Amygdala (tissue), 56 donors: ENCODE measurements around the gene KCNMA1.
A peak's percentile ranks its signal among the peaks of the same experiment; 100 is the strongest.

Experiments used
- DNase-seq, 56 donors: peaks; one replicate each; lab custom pipeline; 2025; lab: John Stamatoyannopoulos, UW

Gene KCNMA1

DNA sequence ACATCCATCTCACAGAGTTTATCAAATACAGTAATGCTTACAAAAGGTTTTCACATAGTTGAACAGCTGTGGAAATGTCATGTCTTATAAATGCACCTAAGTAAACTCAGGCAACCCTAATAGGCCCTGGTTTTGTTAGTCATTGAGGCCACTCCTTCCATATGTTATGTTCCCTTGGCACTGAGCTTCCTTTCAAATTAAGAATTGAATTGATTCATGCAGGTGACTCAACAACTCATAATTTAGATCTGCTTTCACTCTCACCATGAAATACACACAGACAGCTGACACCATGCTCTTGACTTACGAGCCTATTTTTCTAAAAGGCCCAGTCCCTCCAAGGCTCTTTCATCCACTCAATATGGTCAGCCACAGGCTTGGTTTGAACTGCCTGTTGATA lies 476.9 kb downstream of the KCNMA1 start:
- DNase-seq = no peak

DNA sequence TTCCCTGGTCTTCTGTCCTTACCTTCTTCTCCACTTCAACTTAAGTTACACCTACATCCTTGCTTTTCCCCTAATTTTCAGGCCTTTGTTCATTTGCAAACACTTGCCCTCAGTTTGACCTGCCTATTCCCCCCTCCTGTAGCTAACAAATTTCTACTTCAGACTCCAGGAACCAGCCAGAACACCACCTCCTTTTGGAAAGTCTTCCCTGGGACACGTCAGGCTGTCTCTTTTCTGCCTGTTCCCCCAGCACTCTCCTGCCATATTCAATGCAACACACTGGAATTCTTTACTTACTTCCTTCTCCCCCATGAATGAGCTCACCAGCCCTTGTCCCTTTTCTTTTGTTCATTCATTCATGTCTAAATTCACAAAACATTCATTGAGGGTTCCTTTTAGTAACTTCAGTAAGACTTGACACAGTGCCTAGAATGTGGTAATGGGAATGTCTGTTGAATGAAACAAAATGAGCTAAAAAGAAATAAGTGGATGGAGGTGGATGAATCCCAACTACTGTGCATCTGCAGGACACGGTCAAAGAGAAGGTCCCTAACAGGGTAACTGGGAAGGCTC lies 478.0 kb downstream of the KCNMA1 start:
- DNase-seq = peak in 2 of 56 donors; percentile 22 to 26

DNA sequence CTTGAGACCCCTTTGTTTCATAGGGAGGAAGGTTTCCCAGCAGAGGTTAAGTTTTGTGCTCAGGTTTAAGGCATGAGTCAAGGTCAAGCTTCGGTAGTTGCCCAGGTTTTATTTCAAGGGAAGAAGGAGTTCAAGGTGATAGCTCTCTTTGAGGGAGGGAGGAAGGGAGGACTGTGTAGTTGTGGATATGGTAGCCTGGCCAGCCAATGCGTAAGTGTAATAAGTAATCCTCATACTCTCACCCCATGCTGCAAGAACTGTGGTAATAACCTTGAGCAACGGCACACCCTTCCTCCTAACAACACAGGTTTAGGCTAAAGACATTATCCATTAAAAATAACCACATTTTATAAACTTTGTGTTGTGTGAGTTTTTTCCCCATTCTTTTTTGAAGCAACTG lies 478.9 kb downstream of the KCNMA1 start:
- DNase-seq = no peak

DNA sequence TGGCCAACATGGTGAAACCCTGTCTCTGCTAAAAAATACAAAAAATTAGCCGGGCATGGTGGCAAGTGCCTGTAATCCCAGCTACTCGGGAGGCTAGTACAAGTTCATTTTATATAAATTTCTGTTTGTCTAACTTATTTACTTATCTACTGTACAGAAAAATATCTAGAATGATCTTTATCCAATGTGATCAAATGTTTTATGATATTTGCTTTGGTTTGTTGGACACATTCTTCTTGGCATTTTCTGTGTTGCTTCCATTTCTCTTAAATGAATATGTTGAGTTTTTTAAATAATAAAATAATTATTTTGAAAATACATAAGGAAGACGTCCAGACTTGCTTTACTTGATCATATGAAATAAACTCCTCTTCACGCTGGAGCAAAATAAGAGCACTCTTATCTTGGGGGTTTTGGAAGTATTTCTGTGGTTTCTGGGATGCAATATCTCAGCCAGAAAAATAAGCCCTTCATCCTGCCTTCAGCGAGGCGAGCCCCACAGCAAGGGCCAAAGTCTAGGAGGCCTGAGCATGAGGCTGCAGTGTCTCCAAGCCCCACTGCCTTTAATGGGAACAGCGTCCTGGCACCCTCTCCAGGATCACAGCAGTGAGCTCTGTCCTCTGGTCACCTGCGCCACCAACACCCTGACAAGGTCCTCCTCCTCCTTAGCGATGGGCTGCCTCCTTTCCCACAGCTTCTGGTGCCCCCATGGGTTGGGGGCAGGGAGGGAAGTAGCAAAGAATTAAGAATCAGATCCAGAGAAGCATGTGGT lies 480.2 kb downstream of the KCNMA1 start:
- DNase-seq = no peak

DNA sequence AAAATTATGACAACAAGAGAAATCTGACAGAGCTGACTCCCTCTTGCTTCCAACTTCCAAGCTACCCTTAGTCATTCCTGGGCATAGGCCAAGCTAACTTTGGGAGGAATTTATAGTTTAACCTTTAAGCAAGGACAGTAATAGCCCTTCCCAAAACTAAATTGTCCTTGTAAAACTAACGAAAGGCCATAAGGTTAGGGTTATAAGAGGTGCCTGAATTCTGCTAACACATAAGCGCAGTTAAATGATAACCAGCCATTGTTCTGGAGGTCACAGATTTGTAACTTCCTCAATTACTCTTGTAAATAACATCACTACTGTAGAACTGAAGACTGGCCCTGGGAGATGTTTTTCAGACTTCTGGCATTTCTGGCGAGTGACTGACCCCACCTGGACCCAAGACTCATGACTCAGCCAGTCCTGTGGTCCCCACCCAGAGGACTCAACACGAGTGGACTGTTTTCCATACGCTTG lies 481.2 kb downstream of the KCNMA1 start:
- DNase-seq = no peak

DNA sequence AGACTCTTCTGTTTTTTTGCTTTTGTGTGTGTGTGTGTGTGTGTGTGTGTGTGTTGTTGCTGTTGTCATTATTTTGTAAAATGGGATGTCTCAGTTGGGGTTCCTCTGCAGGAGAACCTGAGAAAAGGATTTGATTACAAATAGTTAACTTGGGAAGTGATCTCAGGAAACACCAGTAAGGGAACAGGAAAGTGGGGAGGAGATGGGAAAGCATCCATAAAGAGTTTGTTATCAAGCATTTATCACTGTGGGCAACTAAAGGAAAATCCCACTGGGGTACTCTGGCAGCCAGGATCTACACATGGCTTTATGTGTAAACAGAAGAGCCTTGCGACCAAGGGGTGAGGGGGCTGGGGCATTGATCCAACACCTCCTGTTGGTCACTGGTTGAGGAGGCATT lies 485.4 kb downstream of the KCNMA1 start:
- DNase-seq = no peak

DNA sequence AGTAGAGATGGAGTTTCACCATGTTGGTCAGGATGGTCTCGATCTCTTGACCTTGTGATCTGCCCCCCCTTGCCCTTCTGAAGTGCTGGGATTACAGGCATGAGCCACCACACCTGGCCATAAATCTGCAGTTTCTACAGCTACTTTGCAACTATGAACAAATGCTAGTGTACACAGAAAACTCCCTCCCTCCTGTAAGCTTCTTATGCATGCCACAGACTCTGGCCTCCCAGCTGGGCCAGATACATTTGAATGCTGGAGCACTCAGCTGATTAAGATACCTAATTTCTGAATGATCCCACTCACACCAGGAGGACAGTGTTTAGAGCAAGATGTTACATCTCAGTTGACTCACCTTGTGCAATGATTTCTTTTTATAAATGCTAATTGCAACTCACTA lies 486.2 kb downstream of the KCNMA1 start:
- DNase-seq = no peak

DNA sequence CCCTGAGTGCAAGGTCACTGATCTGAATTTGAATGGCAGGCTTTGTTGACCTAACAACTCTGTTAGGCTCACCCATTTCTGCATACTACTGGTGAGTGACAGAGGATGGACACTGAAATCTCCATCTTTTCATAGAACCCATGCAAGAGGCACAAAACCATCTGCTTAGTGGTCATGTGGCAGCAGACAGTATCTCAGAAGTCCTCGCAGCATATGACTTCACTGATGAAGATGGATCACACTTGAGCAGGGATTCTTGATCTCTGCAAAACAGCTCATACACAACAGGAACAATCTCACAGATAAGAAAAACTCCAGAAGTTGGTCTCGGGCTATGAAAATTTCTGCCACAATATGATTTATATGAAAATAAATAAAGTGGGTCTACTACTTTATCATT lies 487.9 kb downstream of the KCNMA1 start:
- no peak for DNase-seq

DNA sequence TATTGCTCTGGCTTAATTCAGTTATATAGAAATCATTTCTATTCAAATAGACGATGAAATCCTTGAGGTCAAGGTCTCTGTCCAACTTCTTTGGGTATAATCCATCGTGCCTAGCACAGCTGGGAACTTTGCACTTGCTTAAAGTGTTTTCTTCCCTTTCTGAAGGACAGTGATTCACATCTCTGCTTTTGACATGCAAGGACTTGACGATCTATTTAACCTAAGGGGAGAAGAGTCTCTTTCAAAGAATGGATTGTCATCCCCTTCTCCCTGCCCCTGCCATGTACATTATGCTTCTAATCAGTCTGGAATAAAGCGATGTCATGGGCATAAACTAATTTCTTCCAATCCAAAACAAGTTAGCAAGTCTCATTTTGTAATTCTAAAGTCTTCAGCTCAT lies 488.6 kb downstream of the KCNMA1 start:
- DNase-seq = no peak

DNA sequence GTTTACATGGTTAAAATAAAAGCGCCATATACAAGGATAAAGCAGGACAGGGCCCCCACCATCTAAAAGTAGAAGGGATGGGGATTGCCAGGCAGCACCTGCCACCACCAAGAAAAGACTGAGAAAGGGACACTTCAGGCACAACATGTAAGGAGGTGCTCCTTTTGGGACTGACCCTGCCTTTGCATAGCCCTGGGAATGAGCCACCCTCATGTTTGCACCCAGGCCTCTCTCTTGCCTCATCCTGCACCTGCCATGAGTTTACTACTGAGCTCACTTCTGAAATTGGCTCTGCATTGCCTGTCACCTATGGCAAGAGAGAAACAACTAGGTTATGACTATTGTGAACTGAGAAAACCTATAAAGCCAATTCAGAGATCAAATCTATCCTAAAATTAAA lies 489.7 kb downstream of the KCNMA1 start:
- DNase-seq = no peak

DNA sequence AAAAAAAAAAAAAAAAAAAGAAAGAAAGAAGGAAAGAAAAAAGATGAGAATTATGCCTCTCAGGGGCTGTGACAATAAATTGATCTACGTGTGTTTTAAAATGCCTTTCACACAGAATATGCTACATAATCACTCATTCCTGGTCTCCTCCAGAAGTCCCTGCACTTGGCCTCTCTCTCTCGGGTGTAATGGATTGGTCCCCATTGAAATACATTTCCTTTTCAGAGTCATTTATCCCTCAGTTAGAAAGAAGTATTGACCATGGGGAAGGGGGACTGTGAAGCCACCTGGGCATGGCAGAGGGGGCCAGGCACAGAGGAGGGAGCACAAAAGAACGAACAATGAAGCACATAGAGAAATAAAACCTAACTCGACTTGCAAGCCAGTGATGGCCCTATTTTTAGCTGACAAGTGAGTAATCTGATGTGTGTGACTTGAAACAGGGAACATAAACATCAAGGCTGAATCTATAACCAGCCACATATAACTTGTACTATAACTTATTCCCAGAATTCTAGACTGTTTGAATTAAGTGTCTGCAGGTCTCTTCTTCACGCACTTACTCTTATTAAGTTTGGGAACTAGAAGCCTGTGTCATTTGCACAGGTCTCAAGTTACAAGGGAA lies 490.8 kb downstream of the KCNMA1 start:
- no peak for DNase-seq

DNA sequence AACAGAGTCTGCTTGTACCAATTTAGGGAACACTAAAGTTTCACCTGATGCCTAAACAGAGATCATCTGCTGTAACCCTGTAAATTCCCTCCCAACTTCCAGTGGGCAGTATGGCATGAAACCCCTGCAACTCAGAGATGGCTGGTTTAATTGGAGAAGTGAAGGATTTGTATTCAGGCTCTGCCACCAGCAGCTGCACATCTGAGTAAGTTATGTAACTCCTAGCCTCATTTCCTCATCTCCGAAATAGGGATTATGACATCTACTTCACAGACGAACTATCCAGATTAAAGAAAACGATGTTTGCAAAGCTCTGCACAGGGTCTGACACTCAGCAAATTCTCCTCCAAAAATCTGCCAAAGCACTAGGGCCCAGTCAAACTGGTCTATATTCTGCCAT lies 493.0 kb downstream of the KCNMA1 start:
- no peak for DNase-seq

DNA sequence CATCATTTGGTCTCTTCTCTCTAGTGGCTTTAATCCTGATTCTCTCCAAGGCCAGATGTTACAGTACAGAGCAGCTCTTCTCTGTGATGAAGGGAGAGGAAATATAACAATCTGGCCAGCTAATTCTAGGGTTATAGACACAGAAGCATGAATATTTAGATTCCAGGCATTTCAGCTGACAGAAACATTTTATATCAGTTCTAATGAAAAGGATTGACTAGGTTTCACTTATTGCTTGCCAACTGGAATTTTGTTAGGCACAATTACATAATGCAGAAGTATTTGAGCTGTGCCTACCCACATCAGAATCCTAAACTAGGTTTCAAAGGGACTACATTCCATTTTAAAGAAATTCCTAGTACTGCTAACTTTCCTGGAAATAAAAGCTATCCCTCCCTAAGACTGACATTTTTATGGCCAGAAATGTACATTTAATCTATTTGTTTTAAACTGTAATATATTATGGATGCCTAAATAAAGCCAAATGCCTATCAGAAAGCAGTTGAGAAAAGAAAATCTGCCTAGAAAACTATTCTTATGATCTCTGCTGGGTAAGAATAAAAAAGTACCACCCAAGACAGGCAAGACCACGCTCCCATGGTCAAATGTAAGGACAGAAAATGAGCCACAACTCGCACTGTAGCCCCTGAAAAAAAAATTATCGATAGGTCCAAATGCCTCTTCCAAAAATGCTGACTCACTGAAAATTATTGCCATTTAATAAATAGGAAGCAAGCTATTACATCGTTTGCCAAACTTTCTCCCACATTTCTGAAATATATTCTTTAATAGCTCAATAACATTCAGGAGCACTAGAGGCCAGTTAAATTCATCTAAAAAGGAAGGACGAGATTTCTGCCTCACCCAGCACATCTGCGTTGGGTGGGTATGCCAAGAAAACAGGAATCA lies 498.1 kb downstream of the KCNMA1 start:
- no peak for DNase-seq

DNA sequence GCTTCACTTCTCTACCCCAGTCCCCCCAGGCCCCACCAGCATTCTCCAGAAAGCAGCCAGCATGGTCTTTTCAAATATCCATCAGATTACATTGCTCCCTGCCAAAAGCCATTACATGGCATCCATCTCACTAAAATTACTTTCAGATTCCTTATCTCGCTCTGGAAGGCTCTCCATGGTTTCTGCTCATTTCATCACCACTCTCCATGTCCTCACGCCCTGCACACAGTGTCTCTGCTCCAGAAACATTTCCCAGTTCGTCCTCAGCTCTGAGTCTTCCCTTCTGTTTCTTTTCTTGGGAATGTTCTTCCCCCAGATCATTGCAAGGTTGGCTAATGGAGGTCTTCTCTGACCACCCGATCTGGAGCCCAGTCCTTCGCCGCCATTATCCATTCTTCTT lies 499.1 kb downstream of the KCNMA1 start:
- no peak for DNase-seq

DNA sequence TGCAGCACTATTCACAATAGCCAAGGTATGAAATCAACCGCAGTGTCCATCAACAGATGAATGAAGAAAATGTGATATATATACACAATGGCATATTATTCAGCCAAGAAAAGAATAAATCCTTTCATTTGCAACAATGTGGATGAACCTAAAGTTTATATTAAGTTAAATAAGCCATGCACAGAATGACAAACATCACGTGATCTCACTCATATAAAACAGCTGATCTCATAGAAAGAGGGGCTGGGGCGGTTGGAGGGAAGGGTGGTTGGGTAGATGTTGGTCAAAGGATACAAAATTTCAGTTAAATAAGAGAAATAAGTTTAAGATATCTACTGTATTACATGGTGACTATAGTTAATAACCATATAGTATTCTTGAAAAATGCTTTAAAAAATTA lies 502.1 kb downstream of the KCNMA1 start:
- no peak for DNase-seq

DNA sequence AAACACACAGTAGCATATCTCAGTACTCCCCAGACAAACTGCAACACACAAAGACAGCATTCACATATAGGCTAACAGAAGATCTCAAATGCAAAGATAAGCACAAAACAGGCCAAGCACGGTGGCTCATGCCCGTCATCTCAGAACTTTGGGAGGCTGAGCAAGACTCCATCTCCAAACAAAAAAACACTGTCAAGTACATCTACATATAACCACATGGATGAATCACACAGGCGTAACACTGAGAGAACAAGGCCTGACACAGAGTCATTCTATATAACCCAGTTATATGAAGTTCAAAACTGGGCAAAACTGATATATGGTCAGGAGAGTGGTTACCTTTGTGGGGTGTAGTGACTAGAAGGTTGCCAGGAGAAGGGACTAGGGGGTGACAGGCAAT lies 506.4 kb downstream of the KCNMA1 start:
- no peak for DNase-seq

DNA sequence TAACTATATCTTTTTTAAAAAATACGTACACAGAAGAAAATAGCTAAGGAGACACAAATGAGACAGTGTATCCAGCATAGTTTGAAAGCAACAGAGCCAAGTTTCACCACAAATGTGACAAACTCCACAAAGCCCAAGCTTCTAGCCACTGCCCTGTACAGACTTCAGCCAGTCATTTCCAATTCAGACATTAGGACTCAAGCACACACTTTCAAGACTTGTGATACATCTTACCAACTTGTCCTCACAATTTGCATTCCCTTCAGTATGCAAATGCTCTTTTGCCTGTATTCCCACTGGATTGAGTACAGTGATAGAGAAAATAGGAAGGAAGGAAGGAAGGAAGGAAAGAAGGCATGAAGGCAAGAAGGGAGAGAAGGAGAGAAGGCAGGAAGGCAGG lies 510.4 kb downstream of the KCNMA1 start:
- no peak for DNase-seq

DNA sequence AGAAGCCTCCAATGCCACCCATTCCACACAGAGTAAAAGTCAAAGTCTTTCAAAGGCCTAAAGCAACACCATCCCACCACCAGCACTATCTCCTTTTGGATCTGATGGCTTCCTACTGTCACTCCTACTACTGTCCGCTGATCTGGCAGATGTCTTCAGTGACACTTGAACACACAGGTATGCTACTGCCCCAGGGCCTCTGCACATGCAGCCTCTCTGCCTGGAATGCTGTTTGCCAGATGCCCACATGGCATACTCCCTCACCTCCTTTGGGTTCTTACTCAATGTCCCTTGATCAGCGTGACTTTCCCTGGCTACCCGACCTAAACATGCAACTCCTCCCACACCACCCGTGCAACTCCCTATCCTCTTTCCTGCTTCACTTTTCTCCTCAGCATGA lies 512.4 kb downstream of the KCNMA1 start:
- no peak for DNase-seq

DNA sequence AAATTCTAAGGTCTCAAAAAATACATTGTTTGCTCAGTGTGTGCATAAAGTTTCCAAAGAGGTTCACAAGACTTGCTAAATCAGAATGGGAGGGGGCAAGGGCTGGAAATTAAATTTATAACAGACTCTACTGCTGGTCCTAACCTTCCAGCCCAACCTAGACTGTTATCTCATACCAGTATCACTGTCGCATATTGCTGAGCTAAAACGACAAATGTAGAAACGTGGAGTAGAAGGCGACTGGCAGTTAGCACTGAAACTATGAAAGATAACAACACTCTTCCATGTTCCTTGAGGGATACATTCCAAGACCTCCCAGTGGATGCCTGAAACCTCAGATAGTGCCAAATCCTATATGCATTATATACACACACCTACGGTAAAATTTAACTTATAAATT lies 514.3 kb downstream of the KCNMA1 start:
- DNase-seq = no peak

DNA sequence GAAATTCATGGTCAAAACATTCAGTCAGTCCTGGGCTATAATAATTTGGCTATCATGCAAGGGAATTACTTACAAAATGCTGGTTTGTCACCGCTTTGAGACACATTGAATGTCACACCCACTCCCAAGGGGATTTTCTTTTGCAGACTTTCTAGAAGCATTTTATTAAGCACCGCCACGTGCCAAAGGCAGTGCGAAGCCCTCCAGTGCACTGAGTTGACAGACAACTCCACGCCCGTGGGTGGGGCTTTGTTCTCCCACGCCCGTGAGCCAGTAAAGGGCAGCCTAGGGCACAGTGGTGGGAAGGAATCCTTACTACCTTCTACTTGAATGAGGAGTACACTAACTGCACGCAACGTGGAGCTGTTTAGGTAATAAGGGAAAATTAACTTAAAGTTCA lies 515.8 kb downstream of the KCNMA1 start:
- no peak for DNase-seq
